ENCODE data around the gene CYP2D6.

GRCh38 chr22:42151924-42152635 lies 21.5 kb upstream of the CYP2D6 start:
- TF ChIP-seq CTCF (IDR thresholded peaks at IDR 0.05; ENCODE audit: low read length) (no peak), EZH2 (IDR thresholded peaks at IDR 0.05; ENCODE audit: borderline replicate concordance, low read length) (no peak)

Measured in OCI-LY1 (cell line).